ENCODE data around the gene GABRE.
"Not testable (repeated sequence)": the region's sequence is repeated elsewhere in the genome, so short reads cannot be mapped to it uniquely, and the experiment has no call there.

GABRE gene

GRCh38 chrX:151920530-151920929 lies 53.9 kb downstream of the GABRE start:
- no peak for DNase-seq (ENCODE audit: low spot score)
- H3K4me3 ChIP-seq: no peak overlapping the region
- no peak overlapping the region for H3K27ac ChIP-seq
- TF ChIP-seq CTCF (IDR thresholded peaks at IDR 0.05): no peak

GRCh38 chrX:151920101-151920500 lies 54.4 kb downstream of the GABRE start:
- H3K4me3 ChIP-seq: no peak overlapping the region
- no peak overlapping the region for H3K27ac ChIP-seq
- no peak for DNase-seq (ENCODE audit: low spot score)
- no peak for TF ChIP-seq CTCF (IDR thresholded peaks at IDR 0.05)

GRCh38 chrX:151919610-151920009 lies 54.9 kb downstream of the GABRE start:
- DNase-seq (ENCODE audit: low spot score): no peak
- no peak for TF ChIP-seq CTCF (IDR thresholded peaks at IDR 0.05)
- no peak overlapping the region for H3K27ac ChIP-seq
- no peak overlapping the region for H3K4me3 ChIP-seq

GRCh38 chrX:151918736-151919135 lies 55.7 kb downstream of the GABRE start:
- not testable (repeated sequence) for H3K4me3 ChIP-seq; DNase-seq (ENCODE audit: low spot score); H3K27ac ChIP-seq

GRCh38 chrX:151912780-151913179 lies 61.7 kb downstream of the GABRE start, which contains the start of gene MAGEA4:
Gene MAGEA4, plus strand, starts transcription at chrX:151912889. Its CDS starts 10,776 bp downstream, at chrX:151923665.
- no peak for DNase-seq (ENCODE audit: low spot score)
- TF ChIP-seq CTCF (IDR thresholded peaks at IDR 0.05): no peak
- Histone ChIP-seq H3K4me3 (no peak within 1 kb of the TSS), H3K27ac (no peak within 1 kb of the TSS)

GRCh38 chrX:151912221-151912620 lies 62.3 kb downstream of the GABRE start:
- TF ChIP-seq CTCF (IDR thresholded peaks at IDR 0.05): no peak
- no peak for DNase-seq (ENCODE audit: low spot score)
- H3K4me3 ChIP-seq: no peak overlapping the region
- no peak overlapping the region for H3K27ac ChIP-seq

GRCh38 chrX:151904989-151905388 lies 69.5 kb downstream of the GABRE start:
- TF ChIP-seq CTCF (IDR thresholded peaks at IDR 0.05): no peak
- no peak for DNase-seq (ENCODE audit: low spot score)
- Histone ChIP-seq H3K27ac (no peak overlapping the region), H3K4me3 (no peak overlapping the region)

Data from coronary artery (tissue), 2 donors.